DMS79 treated with DMSO at 0.1 percent for 48 hours (cell line): ENCODE measurements around the gene CRADD.
A peak's percentile ranks its signal among the peaks of the same experiment; 100 is the strongest.

ENCODE experiments used
- DNase-seq: peaks from one replicate; lab custom pipeline; 2025; lab: John Stamatoyannopoulos, UW

The CRADD gene

DNA sequence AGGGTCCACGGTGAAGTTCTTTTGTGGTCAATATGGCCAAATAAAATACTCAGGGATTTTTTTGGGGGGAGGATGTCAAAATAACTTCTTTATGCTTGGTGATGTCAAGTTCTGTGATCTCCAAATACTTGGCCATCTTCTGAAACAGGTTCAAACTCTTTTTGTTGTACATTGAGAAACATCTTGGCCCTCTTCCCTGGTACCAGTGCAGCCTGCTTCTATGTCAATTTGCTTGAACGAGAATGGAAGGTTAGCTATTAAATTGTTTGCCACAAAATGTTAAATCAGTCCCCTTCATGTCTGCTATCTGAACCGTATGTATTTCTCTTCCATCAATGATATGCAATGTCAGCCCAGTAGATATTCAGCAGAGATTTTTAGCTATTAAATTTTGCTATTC lies 6.1 kb upstream of the CRADD start:
- no peak for DNase-seq

DNA sequence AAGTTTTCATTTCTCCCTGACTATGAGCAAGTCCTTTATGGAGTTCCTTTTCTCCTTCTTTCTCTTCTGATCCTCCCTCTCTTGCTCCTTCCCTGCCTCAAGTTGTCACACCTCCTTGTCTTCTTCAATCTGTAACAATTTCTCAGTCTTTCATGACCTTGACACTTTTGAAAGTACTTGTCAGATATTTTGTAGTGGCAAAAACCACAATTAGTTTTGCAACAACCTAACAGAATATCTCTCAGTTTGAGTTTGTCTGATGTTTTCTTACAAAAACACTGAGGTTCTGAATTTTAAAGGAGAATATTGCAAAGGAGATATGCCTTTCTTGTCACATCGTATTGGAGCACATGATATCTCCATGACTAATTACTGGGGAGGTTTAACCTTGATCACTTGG lies 4.1 kb upstream of the CRADD start:
- no peak for DNase-seq

DNA sequence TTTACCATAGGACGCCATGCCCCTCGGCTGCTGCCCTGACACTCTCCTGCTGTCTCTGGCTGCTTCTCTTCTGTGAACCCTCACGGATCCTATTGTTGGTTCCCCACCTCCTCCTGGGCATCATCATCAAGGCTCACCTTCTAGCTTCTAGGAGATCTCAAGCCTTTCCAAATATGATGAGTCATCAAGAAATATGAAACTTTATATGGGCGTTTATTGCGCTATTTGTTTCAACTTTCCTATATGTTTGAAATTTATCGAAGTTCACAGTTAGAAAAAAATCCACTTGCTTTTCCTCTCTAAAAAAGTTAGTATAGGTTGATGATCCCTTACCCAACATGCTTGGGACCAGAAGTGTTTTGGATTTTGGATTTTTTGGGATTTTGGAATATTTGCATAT lies 2.8 kb upstream of the CRADD start:
- no peak for DNase-seq

DNA sequence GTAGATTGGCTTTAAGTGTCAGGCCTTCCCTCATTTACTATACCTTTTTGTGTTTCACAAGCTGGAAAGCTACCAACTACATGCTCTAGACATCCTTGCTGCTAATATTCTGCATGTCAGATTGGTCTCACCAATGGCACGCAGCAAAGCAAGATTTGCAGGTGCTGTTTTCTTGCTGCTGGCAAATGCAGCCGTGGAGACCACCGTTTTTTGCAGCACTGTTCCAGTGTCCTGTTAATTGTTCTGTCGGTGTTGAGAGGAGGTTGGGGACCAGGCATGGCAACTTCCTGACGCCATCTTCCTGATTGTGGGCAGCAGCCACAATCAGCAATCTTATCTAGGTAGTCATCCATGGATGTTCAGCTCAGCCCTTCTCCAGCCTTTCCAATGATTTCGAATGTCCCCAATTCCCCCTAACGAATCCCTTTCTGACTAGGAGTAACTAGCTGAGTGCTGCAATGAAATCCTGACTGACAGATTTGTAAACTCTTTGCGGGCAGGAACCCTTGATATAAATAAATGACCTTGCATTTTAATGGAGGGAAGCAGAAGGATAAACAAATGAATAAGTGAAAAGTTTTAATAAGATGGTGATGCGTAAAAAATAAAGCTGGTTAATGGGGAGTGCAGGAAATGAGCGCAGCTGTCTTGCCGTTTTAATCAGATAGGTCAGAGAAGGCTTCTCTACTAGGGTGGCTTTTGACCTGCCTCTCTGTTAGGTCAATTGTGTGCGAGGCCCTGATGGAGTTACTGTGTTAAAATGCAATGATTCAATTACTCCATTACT lies 574 bp upstream of the CRADD start:
- DNase-seq = no peak

DNA sequence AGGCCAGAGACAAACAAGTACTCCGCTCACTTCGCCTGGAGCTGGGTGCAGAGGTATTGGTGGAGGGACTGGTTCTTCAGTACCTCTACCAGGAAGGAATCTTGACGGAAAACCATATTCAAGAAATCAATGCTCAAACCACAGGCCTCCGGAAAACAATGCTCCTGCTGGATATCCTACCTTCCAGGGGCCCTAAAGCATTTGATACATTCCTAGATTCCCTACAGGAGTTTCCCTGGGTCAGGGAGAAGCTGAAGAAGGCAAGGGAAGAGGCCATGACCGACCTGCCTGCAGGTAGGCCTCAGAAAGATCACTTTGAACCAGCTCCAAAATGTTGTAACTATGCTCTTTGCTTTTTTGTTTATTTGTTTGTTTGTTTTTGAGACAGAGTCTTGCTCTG lies 1.6 kb downstream of the CRADD start:
- no peak for DNase-seq

DNA sequence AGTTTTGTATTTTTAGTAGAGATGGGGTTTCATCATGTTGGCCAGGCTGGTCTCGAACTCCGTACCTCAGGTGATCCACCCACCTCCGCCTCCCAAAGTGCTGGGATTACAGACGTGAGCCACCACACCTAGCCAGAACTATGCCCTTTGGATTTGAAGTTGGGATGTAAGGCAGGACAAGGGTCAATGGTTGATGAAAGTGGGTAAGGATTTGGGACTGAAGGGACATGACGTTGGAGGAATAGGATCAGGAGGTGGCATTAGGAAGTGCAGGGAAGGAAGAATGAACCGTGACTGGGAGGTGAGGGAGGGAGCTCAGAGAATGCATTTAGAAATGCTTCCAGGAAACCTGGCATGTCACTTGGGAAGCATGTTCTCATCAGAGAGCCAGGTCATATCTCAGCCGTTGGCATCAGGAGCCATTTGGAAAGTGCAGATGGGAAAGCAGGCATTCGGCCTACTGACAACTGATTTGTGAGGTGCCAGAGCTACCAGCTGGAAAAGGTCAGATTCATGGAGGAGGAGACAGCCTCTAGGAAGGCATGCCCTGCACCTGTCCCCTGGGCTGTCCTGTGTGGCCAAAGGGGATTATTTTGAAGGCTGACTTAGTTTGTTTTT lies 2.2 kb downstream of the CRADD start:
- no peak for DNase-seq

DNA sequence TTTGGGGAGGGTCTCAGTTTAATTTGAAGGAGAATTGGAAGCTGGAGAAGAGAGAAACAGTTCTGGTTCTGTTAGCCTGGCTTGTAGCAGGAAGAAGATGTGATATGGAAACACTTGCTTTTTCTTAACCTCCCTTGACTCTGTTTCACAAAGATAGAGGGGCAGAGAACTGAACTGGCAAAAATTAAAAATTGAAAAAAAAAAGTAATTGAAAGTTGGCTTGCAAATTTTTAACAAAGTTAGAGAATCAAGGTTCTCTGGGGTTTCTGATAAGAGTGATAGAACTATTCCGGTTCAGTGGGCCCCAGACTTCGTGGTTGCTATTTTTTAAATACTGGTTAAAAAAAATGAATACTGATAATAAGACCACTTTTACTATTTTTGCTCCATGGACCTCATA lies 2.8 kb downstream of the CRADD start:
- no peak for DNase-seq

DNA sequence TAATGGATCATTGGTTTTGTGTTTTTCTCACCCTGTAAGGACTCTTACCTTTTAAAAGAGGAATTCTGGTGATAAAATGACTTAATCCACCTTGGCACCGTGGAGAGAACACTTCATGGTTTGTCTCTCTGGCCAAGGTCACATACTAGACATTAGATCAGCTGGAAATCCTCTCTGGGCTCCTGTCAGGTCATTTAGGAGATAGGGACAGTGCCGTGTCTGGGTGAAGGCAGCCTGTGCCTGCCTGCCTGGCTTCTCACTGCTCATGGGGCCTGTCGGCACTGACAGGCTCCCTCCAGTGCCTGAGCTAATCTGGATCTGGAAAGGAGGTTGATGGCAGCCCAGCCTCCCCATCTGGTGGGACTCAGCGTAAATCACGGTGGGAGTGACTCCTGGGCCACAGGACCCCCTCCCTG lies 5.7 kb downstream of the CRADD start:
- no peak for DNase-seq

DNA sequence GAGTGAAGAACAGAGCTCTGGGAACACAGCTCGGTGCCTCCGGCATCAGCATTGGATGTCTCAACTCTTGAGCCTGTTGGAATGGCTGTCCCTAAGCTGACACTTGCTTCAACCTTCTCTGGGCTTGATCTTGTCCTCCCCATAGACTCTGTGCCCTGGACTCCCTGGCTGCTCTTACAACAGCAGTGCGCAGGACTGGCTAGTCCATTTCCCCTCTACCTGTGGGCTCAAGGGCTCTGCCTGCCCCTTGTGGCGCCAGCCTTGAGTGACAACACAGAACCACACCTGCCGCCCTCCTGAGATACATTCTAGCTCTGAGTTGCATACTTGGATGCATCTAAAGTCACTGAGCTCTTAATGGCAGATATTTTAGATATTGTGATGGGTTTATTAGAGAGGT lies 6.2 kb downstream of the CRADD start:
- DNase-seq = no peak

DNA sequence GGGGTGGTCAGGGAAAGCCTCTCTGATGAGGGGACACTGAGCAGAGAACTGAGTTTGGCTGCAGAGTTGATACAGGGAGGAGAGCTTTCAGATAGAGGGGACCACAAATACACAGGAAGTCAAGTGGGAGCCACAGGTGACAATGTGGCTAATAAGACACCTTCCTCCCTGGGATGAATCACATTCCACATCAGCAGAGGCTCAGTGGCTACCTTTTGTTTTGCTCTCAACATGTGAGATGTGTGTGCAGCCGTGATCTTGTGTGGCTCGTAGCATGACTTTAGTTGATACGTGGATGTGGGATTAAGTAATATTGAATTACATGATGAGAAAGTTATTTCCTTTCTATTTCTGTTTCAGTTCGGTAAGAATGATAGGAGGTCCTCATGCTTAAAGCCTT lies 7.5 kb downstream of the CRADD start:
- DNase-seq = no peak

DNA sequence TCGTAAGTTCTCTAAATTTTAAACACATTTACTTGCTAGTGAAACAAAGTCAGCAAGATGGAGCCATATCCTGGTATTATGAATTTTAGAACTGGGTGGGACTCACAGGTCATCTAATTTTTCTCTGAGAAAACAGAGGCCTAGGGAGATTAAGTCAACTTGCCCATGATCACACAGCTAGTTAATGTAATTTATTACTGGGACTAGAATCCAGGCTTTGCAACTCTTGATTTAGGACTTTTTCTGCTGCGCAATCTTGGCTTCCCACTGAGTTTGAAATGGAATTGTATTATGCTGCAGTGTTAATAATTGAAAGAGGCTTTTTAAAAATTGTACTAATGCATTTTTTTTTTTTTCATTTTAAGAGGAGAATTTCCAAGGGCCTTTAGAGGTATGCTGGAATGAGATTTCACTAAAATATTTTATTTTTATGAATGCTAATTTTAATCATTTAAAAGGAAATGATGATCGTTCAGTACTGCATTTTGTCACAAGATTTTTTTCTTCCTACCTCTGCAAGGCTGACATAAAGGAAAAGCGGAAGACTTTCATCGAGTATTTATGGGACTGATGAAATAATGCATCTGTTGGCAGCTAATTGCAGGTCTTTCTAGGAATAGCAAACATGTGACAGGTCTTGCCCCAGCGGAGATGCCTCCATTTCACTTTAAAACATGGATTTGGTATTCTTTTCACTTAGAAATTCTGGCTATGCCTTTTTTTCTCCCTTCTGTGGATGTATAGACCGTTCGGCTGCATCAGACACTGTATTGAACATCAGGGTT lies 9.6 kb downstream of the CRADD start:
- no peak for DNase-seq

DNA sequence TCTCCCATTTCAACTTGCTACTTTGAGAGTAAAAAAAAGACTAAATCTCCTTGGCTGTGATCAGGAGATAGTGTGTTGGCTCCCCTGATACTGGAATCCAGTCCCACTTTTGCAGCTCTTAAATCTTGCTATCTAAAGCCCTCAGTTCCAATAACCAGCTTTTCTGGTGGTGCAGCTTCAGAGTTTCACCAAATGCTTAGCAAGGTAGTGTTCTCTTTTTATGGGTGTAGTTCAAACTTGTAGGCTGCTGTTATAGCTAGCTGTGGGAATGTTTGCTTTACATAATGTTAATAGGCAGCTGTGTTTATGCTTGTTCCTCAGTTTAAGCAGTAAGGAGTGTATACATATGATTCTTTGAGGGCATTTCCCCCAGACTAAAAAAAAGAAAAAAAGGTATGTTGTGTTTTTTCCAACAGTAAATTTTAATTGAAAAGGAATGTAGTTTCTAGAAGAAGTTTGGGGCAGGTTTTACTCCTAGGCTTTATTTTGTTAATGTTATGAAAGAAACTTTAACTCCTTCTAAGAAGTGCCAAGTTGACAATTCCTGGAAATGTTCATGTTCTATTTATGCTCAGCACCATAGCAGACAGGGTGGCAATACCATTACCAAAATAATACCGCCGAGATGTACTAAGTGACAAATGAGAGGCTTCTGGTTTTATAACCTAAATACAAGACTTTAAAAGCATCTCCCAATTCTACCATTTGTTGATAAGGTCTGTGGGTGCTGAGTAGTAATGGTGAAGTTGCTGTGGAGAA lies 12.1 kb downstream of the CRADD start:
- DNase-seq = no peak

DNA sequence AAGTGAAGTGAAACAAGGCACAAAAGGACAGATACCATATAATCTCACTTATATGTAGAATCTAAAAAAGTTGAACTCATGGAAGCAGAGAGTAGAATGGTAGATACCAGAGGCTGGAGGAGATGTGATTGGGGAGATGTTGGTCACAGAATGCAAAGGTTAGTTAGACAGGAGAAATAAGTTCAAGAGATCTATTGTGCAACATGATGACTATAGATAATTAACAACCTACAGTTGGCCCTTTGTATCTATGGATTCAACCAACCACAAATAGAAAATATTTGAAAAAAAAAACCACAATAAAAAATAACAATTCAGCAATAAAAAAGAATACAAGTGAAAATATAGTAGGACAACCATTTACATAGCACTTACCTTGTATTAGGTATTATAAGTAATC lies 19.3 kb downstream of the CRADD start:
- no peak for DNase-seq

DNA sequence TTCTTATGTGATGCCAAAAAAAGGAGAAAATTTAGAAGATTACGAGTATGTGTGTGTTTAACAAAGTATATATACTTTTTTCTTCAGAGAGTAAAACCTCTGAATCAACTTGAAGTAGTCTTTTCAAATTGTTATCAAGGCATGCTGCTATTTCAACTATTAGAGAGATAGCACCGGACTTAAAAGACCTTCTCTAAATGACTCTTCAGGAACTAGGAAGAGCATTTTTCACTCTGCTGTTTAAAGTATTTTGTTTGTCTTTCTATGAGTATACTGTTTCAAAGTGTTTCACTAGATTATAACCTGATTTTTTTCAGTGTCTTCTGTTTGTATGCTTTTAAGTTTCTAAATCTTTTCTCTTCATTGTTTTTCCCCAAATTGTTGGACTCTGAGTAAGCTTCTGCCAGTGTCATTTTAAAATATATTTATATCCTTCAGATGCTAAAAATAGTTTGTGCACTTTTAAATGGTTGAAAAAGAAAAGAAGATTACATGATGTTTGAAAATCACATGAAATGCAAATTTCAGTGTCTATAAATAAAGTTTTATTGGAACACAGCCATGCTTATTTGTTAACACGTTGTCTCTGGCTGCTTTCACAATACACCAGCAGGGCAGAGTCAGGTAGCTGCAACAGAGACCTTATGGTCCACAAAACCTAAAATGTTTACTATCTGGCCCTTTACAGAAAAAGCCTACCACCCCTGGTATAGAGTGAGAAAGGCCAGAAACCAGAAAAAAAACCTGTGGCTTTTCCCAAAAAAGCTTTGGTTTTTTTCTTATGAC lies 21.3 kb downstream of the CRADD start:
- DNase-seq = peak; percentile 63

DNA sequence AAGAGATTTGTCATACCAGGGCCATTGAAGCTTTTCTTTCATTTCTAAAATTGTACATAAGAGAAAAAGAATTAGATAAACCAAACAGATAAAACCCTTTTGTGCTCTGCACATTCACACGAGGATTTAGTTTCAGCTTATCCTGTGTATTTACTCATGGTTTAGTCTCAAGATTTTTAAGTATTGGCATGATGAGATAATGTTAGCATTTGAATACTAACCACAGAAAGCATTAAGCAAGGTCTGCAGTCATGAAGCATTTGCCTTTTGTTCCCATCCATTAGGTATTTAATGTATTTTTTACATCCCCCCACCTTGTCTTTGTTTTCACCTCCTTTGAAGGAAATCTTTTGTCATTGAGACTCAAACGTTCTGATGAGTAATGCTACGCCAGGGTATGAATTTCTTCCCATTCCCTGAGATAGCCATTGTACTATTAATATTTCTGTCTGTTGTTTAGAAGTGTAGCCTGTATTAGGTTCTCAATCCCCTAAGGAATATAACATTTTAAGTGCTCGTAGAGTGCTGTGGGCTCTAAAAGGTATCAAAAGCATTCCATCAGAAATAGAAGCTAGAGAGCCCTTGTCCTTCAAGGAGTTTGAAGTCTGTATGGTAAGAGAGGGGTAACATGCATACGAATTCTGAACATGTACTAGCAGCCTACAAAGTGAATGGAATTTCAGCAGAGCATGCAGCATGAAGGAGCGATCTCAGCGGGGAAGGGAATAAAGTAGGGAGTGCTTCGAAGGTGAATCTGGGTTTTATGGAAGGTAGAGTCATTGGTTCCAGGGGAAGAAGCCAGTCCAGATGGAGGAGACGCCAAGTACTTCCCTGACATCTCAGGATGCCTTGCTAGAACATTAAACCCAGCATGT lies 22.3 kb downstream of the CRADD start:
- peak; percentile 100 for DNase-seq

DNA sequence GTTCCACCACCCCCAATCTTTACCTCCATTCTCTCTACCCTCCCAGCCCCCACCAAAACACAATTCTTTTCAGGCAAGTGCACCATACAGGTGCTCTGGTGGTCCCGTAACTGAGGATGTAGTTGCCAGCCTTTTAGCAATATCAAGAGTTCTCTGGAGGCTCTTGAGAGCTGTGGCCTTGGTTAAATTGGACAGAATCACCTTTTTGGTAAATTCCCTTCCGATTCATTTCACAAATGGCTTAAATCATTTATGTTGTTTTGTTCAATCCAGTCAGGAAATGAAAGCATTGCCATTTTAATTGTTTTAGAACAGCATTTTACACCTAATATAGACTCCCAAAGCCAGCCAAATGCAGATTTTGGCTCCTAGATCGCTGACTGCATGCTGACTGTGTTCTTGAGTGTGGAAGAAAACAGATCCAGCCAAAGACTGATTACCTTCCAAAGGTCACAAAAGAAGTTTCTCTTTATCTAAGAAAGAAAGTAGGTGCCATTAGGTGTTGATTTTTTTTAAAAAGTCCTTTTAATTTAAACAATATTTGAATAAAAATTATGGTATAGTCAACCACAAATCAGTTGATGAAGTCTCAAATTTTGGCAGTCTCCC lies 25.6 kb downstream of the CRADD start:
- DNase-seq = peak; percentile 24

DNA sequence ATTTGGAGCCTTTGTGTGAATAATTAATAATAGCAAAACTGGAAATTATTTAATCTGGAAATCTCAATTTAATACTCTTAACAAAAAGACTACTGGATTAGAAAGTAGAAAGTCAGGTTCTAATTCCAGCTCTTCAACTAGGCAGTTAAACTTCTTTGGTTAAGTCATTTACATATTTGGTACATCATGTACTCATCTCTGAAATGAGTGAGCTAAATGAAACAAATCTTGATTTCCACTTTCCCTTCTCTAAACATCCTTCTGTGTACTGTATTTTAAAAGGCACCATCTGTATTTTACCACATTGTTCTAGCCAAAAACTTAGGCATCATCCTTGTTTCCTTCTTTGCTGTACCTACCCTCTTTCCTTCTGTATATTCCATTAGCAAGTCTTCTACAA lies 26.9 kb downstream of the CRADD start:
- DNase-seq = no peak

DNA sequence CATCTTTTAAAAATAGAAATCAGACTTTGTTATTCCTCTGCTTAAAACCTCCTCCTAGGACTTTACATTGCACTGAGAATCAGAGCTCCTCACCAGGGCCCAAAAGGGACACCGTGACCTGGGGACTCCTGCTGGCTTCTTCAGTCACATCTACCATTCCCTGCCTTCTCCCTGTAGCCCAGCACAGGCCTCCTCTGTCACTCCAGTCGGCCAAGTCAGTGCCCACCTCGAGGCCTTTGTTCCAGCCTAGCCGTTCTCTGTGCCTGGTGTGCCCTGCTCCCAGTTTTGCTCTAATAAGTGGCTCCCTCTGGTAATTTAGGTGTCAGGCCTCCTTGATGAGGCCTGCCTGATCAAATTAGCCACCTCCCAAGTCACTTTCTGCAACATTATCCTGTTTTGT lies 27.4 kb downstream of the CRADD start:
- no peak for DNase-seq

DNA sequence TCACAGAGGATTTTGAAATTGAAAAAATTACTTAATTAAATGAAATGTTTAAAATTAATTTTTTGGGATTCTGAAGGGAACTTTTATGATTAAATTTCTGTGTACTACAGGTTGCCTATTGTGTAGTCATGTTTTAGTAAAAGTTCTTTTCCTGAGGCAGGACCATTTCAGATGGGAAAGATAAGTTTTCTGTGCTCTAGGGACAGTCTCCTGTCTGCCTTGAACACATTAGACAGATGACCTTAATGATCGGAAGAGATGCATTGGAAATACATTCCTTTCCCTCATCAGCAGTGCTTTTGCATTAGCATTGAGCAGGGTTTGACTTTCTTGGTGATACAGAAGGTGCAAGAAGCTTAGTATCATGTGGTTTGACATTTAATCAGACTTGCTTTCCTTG lies 28.1 kb downstream of the CRADD start:
- DNase-seq = no peak

DNA sequence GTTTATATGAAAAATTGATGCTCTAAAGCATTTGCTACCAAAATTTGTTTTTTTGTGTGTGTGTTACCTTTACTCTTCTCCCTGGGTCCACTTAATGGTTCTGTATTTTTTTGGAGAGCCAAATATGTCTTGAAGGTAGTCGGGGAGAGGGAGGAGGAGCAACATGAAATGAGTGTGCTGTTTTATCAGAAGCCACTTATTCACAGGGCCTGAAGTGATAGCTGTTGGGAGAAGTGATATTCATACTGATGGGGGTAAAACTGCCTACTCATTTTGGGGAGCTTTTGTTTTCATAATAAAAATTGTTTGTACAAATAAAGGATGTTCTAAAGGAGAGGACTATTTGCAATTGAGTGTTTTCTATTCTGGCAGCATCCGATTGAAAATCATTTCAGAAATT lies 29.2 kb downstream of the CRADD start:
- DNase-seq = no peak
